WI38 (cell line): ENCODE measurements around the gene CX3CL1.

Source experiments
- H3K4me3 ChIP-seq: 2 replicates; pipeline ENCODE4 v1.5.1; 2011; ENCODE audit warnings: low read depth, mild to moderate bottlenecking, control low read depth, low read length
- CTCF ChIP-seq: IDR thresholded peaks from 2 replicates; pipeline ENCODE4 v1.5.1; 2012; ENCODE audit warnings: low read depth, mild to moderate bottlenecking, control low read depth, low read length

The CX3CL1 gene

GRCh38 chr16:57372372-57373116, at the start of gene CX3CL1:
TSS of gene CX3CL1 (plus strand) at chr16:57372490. CDS start at chr16:57372569, 79 bp downstream.
- no peak for TF ChIP-seq CTCF
- H3K4me3 ChIP-seq, result no peak within 1 kb of the TSS

GRCh38 chr16:57324749-57325148, 47.5 kb upstream of the CX3CL1 start:
- no peak for TF ChIP-seq CTCF

GRCh38 chr16:57325458-57325857, 46.8 kb upstream of the CX3CL1 start:
- no peak overlapping the region for H3K4me3 ChIP-seq
- TF ChIP-seq CTCF, result no peak

More at GRCh38 chr16:57324749-57325148, 47.5 kb upstream of the CX3CL1 start:
- H3K4me3 ChIP-seq, result no peak overlapping the region

GRCh38 chr16:57329718-57330327, 42.5 kb upstream of the CX3CL1 start:
- TF ChIP-seq CTCF, result no peak
- H3K4me3 ChIP-seq, result no peak overlapping the region

- no peak for TF ChIP-seq CTCF
- H3K4me3 ChIP-seq, result no peak overlapping the region
Measured at GRCh38 chr16:57331355-57331754, 40.9 kb upstream of the CX3CL1 start.

- TF ChIP-seq CTCF, result no peak
Measured at GRCh38 chr16:57333402-57333801, 38.9 kb upstream of the CX3CL1 start.

GRCh38 chr16:57335366-57335765, 36.9 kb upstream of the CX3CL1 start:
- no peak for TF ChIP-seq CTCF
- H3K4me3 ChIP-seq, result no peak overlapping the region

More at GRCh38 chr16:57333402-57333801, 38.9 kb upstream of the CX3CL1 start:
- no peak overlapping the region for H3K4me3 ChIP-seq
